ES-I3 (cell line): ENCODE measurements around the gene YKT6.

Experiments
- H3K36me3 ChIP-seq: 2 replicates; pipeline ENCODE4 v1.6.1; 2013; ENCODE audit warnings: mild to moderate bottlenecking, low read length, control low read depth, moderate library complexity; ENCODE audit not compliant: insufficient read depth
- H3K4me1 ChIP-seq: 2 replicates; pipeline ENCODE4 v1.6.1; 2013; ENCODE audit warnings: mild to moderate bottlenecking, control low read depth, low read length; ENCODE audit not compliant: insufficient read depth
- H3K9ac ChIP-seq: 2 replicates; pipeline ENCODE4 v1.6.1; 2013; ENCODE audit warnings: low read depth, mild to moderate bottlenecking, low read length, moderate library complexity
- H3K9me3 ChIP-seq: 2 replicates; pipeline ENCODE4 v1.6.1; 2013; ENCODE audit warnings: mild to moderate bottlenecking, low read length, moderate library complexity; ENCODE audit not compliant: control insufficient read depth, insufficient read depth

The YKT6 gene

GRCh38 chr7:44182827-44183226, 18.0 kb upstream of the YKT6 start:
- H3K36me3 ChIP-seq = no peaks in the 10 kb centered on the region
- no peaks in the 10 kb centered on the region; the same call in 1 of the 2 replicates for H3K9me3 ChIP-seq
- no peak overlapping the region for H3K9ac ChIP-seq
- H3K4me1 ChIP-seq = peaks cover 18% of the 10 kb centered on the region; the same call in 1 of the 2 replicates

GRCh38 chr7:44183386-44183785, 17.4 kb upstream of the YKT6 start:
- Histone ChIP-seq H3K9me3 (no peaks in the 10 kb centered on the region; the same call in 1 of the 2 replicates), H3K9ac (no peak overlapping the region), H3K4me1 (peaks cover 15% of the 10 kb centered on the region; the same call in 1 of the 2 replicates), H3K36me3 (no peaks in the 10 kb centered on the region)

DNA sequence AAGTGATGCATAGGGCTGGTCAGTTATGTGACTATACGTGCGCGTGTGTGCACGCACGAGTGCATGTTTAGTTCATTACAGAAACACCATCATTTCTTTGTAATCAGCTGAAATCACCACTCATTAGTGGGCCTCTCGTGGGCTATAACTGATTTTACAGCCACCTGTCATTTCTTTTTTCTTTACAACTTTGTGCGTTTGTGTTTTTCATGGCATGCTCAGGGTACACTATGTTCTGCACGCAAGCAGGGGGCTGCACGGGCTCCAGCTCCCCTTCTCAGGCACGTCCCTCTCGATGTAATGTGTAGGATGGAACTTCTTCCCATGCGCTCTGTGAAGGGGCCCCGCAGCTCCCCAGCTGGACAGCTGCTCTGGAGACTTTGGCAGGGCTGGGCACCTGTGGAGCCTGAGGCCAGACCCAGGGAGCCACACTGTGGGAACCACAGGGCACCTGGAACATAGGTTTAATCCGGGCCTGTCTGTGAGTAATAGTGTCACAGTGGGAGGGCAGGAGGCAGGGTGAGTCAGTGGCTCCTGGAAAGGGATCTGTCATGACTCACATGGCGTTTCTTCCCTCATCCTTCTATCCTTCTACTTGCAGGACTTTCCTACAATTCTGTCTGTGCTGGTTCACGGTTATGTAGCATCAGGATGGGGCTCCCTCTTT, 16.4 kb upstream of the YKT6 start:
- Histone ChIP-seq H3K9ac (no peak overlapping the region), H3K36me3 (no peaks in the 10 kb centered on the region), H3K4me1 (peaks cover 15% of the 10 kb centered on the region; the same call in 1 of the 2 replicates), H3K9me3 (no peaks in the 10 kb centered on the region; the same call in 1 of the 2 replicates)

DNA sequence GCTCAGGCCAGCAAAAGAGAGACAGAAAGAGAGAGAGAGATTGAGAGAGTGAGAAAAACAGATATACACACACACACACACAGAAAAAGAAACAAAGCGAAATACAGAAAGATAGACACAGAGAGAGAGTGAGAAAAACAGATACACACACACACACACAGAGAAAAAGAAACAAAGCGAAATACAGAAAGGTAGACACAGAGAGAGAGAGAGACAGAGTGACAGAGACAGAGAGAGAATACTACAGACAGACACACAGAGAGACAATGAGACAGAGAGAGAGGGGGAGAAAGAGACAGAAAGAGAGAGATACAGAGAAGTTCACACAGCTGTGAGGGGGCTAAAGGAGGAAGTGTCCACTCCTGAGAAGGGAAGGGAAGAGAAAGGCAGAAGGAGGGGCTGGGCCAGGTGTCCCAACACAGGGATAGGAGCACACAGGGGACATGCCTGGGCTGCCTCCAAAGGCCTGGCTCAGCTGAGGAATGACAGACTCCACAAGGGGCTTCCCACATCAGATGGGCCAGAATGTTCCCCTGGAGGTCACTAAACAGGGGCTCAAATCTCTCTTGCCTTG, 15.8 kb upstream of the YKT6 start:
- H3K36me3 ChIP-seq = no peaks in the 10 kb centered on the region
- H3K9ac ChIP-seq = no peak overlapping the region
- H3K9me3 ChIP-seq = no peaks in the 10 kb centered on the region; the same call in 1 of the 2 replicates
- peaks cover 15% of the 10 kb centered on the region; the same call in 1 of the 2 replicates for H3K4me1 ChIP-seq

DNA sequence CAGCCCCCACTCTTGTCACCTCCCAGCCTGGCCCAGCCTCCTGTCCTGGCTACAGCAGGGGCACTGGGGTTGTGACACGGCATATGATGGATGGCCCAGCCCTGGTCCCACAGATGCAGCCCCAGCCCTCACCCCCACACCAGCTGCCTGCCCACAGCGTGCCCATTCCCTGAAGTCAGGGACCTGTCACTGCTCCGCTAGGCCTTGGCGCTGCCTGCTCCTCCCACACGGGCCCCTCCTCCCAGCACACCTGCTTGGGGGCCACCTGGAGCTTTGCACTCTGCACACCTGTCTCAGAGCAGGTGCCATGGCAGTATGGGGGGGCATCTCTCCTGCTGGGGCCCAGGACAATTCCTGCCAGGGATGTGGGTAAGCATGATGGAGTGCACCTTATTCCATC, 15.0 kb upstream of the YKT6 start:
- no peaks in the 10 kb centered on the region; the same call in 1 of the 2 replicates for H3K9me3 ChIP-seq
- H3K4me1 ChIP-seq = peaks cover 15% of the 10 kb centered on the region; the same call in 1 of the 2 replicates
- no peaks in the 10 kb centered on the region for H3K36me3 ChIP-seq
- no peak overlapping the region for H3K9ac ChIP-seq

DNA sequence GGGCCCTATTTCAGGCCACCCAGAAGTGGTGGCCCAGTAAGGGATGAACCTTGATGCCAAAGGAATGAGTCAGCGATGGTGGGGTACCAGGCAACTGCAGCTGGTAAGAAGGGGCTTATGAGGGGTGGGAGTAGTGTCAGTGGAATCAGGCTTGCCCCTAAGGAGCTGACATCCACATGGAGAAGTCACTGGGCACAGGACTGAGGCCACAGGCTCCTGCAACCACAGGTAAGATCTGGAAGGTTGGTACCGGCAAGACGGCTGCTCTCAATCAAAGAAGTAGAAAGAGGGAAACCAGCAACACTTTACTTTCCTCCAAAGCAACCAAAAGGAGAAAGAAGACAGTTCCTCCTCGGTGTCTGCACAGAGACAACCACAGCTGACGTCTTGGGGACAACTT, 14.0 kb upstream of the YKT6 start:
- Histone ChIP-seq H3K36me3 (no peaks in the 10 kb centered on the region), H3K4me1 (peaks cover 15% of the 10 kb centered on the region; the same call in 1 of the 2 replicates), H3K9ac (no peak overlapping the region), H3K9me3 (no peaks in the 10 kb centered on the region; the same call in 1 of the 2 replicates)

GRCh38 chr7:44187636-44188416, 13.0 kb upstream of the YKT6 start:
- H3K4me1 ChIP-seq = peaks cover 15% of the 10 kb centered on the region; the same call in 1 of the 2 replicates
- H3K9ac ChIP-seq = no peak overlapping the region
- no peaks in the 10 kb centered on the region; the same call in 1 of the 2 replicates for H3K9me3 ChIP-seq
- H3K36me3 ChIP-seq = no peaks in the 10 kb centered on the region

GRCh38 chr7:44188480-44189225, 12.1 kb upstream of the YKT6 start:
- Histone ChIP-seq H3K36me3 (no peaks in the 10 kb centered on the region), H3K4me1 (peaks cover 15% of the 10 kb centered on the region; the same call in 1 of the 2 replicates), H3K9ac (no peak overlapping the region), H3K9me3 (no peaks in the 10 kb centered on the region)

GRCh38 chr7:44189286-44189992, 11.3 kb upstream of the YKT6 start, which contains the start of gene GCK:
Gene GCK, minus strand, starts transcription at chr7:44189439. Its CDS starts 486 bp downstream, at chr7:44188953.
- Histone ChIP-seq H3K9me3 (no peaks in the 10 kb centered on the region), H3K9ac (no peak within 1 kb of the TSS), H3K36me3 (no peaks in the 10 kb centered on the region), H3K4me1 (peaks cover 7% of the 10 kb centered on the region; the same call in 1 of the 2 replicates)

GRCh38 chr7:44189993-44190872, 10.5 kb upstream of the YKT6 start:
- H3K36me3 ChIP-seq = no peaks in the 10 kb centered on the region
- no peaks in the 10 kb centered on the region for H3K9me3 ChIP-seq
- H3K4me1 ChIP-seq = peaks cover 1% of the 10 kb centered on the region; the same call in 1 of the 2 replicates
- no peak overlapping the region for H3K9ac ChIP-seq

DNA sequence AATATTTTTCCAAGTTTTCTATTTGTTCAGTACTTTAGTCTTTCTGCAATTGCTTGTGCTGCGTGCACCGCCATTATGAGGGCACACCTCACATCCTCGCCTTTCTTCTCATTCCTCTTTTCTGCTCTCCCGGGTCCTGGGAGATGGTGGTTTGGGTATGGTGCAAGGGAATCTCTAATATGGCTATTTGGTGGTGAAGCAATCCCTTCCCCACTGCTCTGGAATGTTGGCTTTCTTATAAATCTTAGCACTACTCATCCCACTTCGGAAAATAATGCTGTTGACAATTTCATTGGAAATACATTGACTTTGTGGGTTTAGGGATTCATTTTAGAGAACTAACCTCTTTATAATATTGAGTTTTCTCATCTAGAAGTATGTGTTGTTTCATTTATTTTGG, 9.6 kb upstream of the YKT6 start:
- no peaks in the 10 kb centered on the region for H3K36me3 ChIP-seq
- no peak overlapping the region for H3K9ac ChIP-seq
- no peaks in the 10 kb centered on the region for H3K9me3 ChIP-seq
- no peaks in the 10 kb centered on the region for H3K4me1 ChIP-seq

GRCh38 chr7:44193011-44193802, 7.6 kb upstream of the YKT6 start:
- Histone ChIP-seq H3K36me3 (no peaks in the 10 kb centered on the region), H3K9ac (no peak overlapping the region), H3K4me1 (no peaks in the 10 kb centered on the region), H3K9me3 (no peaks in the 10 kb centered on the region)
